Activated CD8-positive, alpha-beta T cell treated with anti-CD3 and anti-CD28 coated beads, Interleukin-2, amount 10 ng/mL, durations not matched to agents 7 days and 5 days (primary cell): ENCODE data around the gene COA1. TPM values are rescaled to one million over a fixed set of nuclear protein-coding genes. Genes with fewer than 3 reads are reported as not detected.
"Not testable (repeated sequence)": the region's sequence is repeated elsewhere in the genome, so short reads cannot be mapped to it uniquely, and the experiment has no call there.

ENCODE experiments used
- ATAC-seq: fragments of 150-1000 bp; cut with Tn5 transposase; one replicate; pipeline ENCODE4 v1.10.0; 2021; ENCODE audit warnings: moderate library complexity
- CTCF ChIA-PET: fragments of 350-600 bp; sonication (Branson Sonifier 250); formaldehyde crosslinking; loops from one replicate; lab custom pipeline; 2021; ENCODE audit warnings: antibody characterized with exemption; lab: Charles Lee
- POLR2A ChIA-PET: fragments of 350-600 bp; sonication (Branson Sonifier 250); formaldehyde crosslinking; loops from one replicate; lab custom pipeline; 2021; ENCODE audit warnings: antibody characterized with exemption; lab: Charles Lee
- DNase-seq: peaks from one replicate; pipeline ENCODE4 v3.0.0-alpha.2; 2020
- H3K27ac Mint-ChIP-seq: one replicate; pipeline ENCODE4 v1.8.0; 2021; ENCODE audit warnings: mild to moderate bottlenecking, mixed read lengths
- H3K27me3 Mint-ChIP-seq: one replicate; pipeline ENCODE4 v1.8.0; 2021; ENCODE audit warnings: low read depth, mixed read lengths
- H3K36me3 Mint-ChIP-seq: one replicate; pipeline ENCODE4 v1.8.0; 2021; ENCODE audit warnings: low read depth, mixed read lengths
- H3K4me1 Mint-ChIP-seq: one replicate; pipeline ENCODE4 v1.8.0; 2021; ENCODE audit warnings: low read depth, mixed read lengths
- H3K4me3 Mint-ChIP-seq: one replicate; pipeline ENCODE4 v1.8.0; 2021; ENCODE audit warnings: mild to moderate bottlenecking, mixed read lengths
- H3K9me3 Mint-ChIP-seq: one replicate; pipeline ENCODE4 v1.8.0; 2022; ENCODE audit warnings: mixed read lengths; ENCODE audit not compliant: insufficient read depth
- total RNA-seq, 2 experiments: library from RNA; stranded (reverse); gene quantifications; one replicate each; pipeline ENCODE4 v1.2.3, GENCODE V29; 2021

COA1 gene
- total RNA-seq, 2 experiments from 2014 or later, result 52.0 to 52.7 TPM

GRCh38 chr7:43737467-43738127 lies 8.3 kb upstream of the COA1 start:
- POLR2A ChIA-PET, result no interaction called here

GRCh38 chr7:43735802-43736603 lies 6.7 kb upstream of the COA1 start:
- Mint-ChIP-seq H3K4me3 (no peak overlapping the region), H3K27me3 (peaks cover 3% of the 10 kb centered on the region), H3K9me3 (no peaks in the 10 kb centered on the region), H3K4me1 (peaks cover 1% of the 10 kb centered on the region), H3K27ac (no peak overlapping the region), H3K36me3 (no peaks in the 10 kb centered on the region)
- ChIA-PET CTCF (interaction anchor here (0.6 to 2.4 kb wide), 5 partner anchors 9 to 296 kb away, joined by 3 to 15 read pairs (median 3); partner anchors contain the start of gene STK17A), POLR2A (no interaction called here)
- DNase-seq, result no peak
- ATAC-seq, result no peak

More at GRCh38 chr7:43737467-43738127, 8.3 kb upstream of the COA1 start:
- DNase-seq (no peak), ATAC-seq (no peak)
- Mint-ChIP-seq H3K27me3 (no peaks in the 10 kb centered on the region), H3K27ac (no peak overlapping the region), H3K9me3 (no peaks in the 10 kb centered on the region), H3K36me3 (no peaks in the 10 kb centered on the region), H3K4me1 (peaks cover 1% of the 10 kb centered on the region), H3K4me3 (no peak overlapping the region)
- CTCF ChIA-PET, result interaction anchor here (0.7 to 2.4 kb wide), 3 partner anchors 8 to 101 kb away, joined by 3 to 15 read pairs (median 3); no protein-coding TSS in a partner anchor

GRCh38 chr7:43735403-43735801 lies 6.1 kb upstream of the COA1 start:
- Mint-ChIP-seq H3K27me3 (peaks cover 3% of the 10 kb centered on the region), H3K36me3 (no peaks in the 10 kb centered on the region), H3K9me3 (no peaks in the 10 kb centered on the region), H3K4me3 (no peak overlapping the region), H3K4me1 (peaks cover 2% of the 10 kb centered on the region), H3K27ac (no peak overlapping the region)
- no peak for ATAC-seq
- ChIA-PET POLR2A (no interaction called here), CTCF (interaction anchor here (1.0 to 1.4 kb wide), 3 partner anchors 10 to 152 kb away, joined by 3 to 4 read pairs (median 3); partner anchors contain the start of gene STK17A)
- DNase-seq, result no peak

DNA sequence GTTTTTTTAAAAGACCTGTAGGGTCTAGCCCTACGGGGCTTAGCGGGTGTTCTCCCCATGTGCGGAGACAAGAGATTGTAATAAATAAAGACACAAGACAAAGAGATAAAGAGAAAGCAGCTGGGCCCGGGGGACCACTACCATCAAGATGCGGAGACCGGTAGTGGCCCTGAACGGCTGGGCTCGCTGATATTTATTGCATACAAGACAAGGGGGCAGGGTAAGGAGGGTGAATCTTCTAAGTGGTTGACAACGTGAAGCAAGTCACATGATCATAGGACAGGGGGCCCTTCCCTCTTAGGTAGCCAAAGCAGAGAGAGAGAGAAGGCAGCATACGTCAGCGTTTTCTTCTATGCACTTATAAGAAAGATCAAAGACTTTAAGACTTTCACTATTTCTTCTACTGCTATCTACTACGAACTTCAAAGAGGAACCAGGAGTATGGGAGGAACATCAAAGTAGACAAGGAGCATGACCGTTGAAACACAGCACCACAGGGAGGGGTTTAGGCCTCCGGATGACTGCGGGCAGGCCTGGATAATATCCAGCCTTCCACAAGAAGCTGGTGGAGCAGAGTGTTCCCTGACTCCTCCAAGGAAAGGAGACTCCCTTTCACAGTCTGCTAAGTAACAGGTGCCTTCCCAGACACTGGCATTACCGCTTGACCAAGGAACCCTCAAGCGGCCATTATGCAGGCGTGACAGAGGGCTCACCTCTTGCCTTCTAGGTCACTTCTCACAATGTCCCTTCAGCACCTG lies 5.4 kb upstream of the COA1 start:
- POLR2A ChIA-PET, DNase-seq, H3K9me3 Mint-ChIP-seq, H3K4me3 Mint-ChIP-seq, H3K4me1 Mint-ChIP-seq, ATAC-seq, H3K36me3 Mint-ChIP-seq, H3K27me3 Mint-ChIP-seq, H3K27ac Mint-ChIP-seq: not testable (repeated sequence)
- CTCF ChIA-PET, result interaction anchor here (0.9 to 1.0 kb wide), 2 partner anchors 11 to 154 kb away, joined by 3 read pairs; no protein-coding TSS in a partner anchor

DNA sequence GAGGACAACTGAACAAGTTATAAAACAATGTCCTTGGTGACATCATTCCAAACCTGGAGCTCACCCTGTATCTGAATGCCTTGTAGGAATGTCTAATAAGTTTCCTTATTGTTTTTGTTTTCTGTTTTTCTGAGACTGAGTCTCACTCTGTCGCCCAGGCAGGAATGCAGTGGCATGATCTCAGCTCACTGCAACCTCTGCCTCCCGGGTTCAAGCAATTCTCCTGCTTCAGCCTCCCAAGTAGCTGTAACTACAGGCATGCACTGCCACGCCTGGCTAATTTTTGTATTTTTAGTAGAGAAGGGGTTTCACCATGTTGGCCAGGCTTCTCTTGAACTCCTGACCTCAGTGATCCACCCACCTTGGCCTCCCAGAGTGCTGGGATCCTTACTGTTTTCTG lies 2.2 kb upstream of the COA1 start:
- H3K4me3 Mint-ChIP-seq, H3K27ac Mint-ChIP-seq, H3K9me3 Mint-ChIP-seq, H3K27me3 Mint-ChIP-seq, POLR2A ChIA-PET, ATAC-seq, DNase-seq: not testable (repeated sequence)
- CTCF ChIA-PET, result interaction anchor here (1.3 to 2.8 kb wide), 3 partner anchors 13 to 148 kb away, joined by 3 to 25 read pairs (median 4); partner anchors contain the start of gene STK17A
- peaks cover 10% of the 10 kb centered on the region for H3K36me3 Mint-ChIP-seq
- H3K4me1 Mint-ChIP-seq, result peaks cover 31% of the 10 kb centered on the region

DNA sequence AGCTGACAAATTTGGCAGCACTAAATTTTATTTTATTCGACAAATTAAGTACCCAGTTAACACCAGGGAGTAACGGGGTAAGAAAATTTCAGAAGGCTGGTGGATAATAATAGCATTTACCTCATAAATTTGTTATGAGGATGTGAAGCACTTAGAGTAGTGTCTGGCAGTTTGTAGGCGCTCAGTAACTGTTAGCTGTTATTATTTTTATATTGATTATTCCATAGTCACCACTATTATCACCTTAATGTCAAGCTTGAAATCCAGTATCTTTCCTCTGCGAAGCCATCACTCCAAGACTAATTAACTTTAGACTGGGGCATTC lies 563 bp upstream of the COA1 start:
- Mint-ChIP-seq H3K27me3 (peaks cover 3% of the 10 kb centered on the region), H3K9me3 (no peaks in the 10 kb centered on the region), H3K4me3 (peak overlapping the region; percentile 93), H3K4me1 (peaks cover 35% of the 10 kb centered on the region), H3K27ac (peak overlapping the region; percentile 84), H3K36me3 (peaks cover 14% of the 10 kb centered on the region)
- CTCF ChIA-PET, result interaction anchor here (0.9 to 3.1 kb wide), 9 partner anchors 9 to 147 kb away, joined by 3 to 34 read pairs (median 7); partner anchors contain the start of gene STK17A
- no peak for ATAC-seq
- POLR2A ChIA-PET, result interaction anchor here (0.9 to 1.9 kb wide), 6 partner anchors 20 to 147 kb away, joined by 3 to 12 read pairs (median 4); partner anchors contain the start of gene STK17A
- DNase-seq, result no peak

DNA sequence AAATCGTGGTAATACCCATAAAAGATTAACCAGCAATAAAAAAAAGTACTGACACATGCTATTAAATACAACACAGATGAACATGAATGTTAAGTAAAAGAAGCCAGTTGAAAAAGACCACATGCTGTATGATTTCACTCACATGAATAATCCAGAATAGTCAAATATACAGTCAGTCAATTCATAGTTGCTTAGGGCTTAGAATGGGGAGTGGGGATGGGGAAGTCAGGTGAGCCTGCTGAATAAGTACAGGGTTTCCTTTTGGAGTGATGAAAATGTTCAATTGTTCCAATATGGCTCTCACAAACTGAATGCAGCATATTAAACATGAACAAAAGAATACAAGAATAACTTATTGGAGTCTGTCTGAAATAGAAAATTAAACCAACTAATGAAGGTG lies 1.8 kb downstream of the COA1 start:
- ATAC-seq (no peak), DNase-seq (no peak)
- peaks cover 3% of the 10 kb centered on the region for H3K27me3 Mint-ChIP-seq
- H3K9me3 Mint-ChIP-seq, result no peaks in the 10 kb centered on the region
- peaks cover 43% of the 10 kb centered on the region for H3K4me1 Mint-ChIP-seq
- ChIA-PET POLR2A (no interaction called here), CTCF (interaction anchor here (1.3 to 2.0 kb wide), 2 partner anchors 112 to 145 kb away, joined by 3 to 10 read pairs; partner anchors contain the start of gene STK17A)
- peaks cover 19% of the 10 kb centered on the region for H3K36me3 Mint-ChIP-seq
- peak overlapping the region; percentile 40 for H3K4me3 Mint-ChIP-seq
- H3K27ac Mint-ChIP-seq, result no peak overlapping the region

DNA sequence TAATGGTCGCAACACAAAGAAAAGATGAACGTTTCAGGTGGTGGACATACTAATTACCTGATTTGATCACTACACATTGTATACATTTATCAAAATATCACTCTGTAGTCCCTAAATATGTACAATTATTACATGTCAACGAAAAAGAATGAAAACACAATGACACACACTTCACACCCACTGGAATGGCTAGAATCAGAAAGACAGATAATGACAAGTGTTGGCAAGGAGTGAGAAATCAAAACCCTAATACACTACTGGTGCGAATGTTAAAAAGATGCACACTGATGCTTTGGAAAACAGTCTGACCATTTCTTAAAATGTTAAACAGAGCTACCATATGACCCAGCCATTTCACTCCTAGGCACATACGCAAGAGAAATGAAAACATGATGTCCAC lies 2.3 kb downstream of the COA1 start:
- ChIA-PET CTCF (interaction anchor here (1.3 to 2.0 kb wide), 2 partner anchors 112 to 144 kb away, joined by 3 to 10 read pairs; partner anchors contain the start of gene STK17A), POLR2A (no interaction called here)
- no peak overlapping the region for H3K4me3 Mint-ChIP-seq
- H3K27ac Mint-ChIP-seq, result no peak overlapping the region
- ATAC-seq (no peak), DNase-seq (no peak)
- peaks cover 43% of the 10 kb centered on the region for H3K4me1 Mint-ChIP-seq
- H3K36me3 Mint-ChIP-seq, result peaks cover 19% of the 10 kb centered on the region
- H3K27me3 Mint-ChIP-seq, result peaks cover 3% of the 10 kb centered on the region
- no peaks in the 10 kb centered on the region for H3K9me3 Mint-ChIP-seq

DNA sequence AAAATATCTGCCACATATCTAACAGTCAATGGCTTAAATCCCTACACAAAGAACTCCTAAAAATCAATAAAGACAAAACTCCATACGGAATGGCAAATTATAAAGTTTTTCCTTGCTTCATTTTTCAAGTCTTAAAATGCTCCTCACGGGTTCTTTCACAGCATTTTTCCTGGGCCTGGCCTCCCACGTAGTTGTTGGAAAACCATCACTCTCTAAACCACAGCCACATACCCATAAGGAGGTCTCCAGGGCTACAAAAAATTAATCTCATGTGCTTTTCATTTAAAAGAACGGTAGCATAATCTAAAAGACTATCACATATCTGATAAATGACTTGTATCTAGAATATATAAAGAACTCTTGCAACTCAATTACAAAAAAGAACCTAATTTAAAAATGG lies 2.9 kb downstream of the COA1 start:
- ATAC-seq (no peak), DNase-seq (no peak)
- POLR2A ChIA-PET, result no interaction called here
- CTCF ChIA-PET, result interaction anchor here (1.3 to 2.0 kb wide), 2 partner anchors 113 to 144 kb away, joined by 3 to 10 read pairs; partner anchors contain the start of gene STK17A
- Mint-ChIP-seq H3K4me3 (no peak overlapping the region), H3K4me1 (peaks cover 43% of the 10 kb centered on the region), H3K36me3 (peaks cover 19% of the 10 kb centered on the region), H3K27me3 (peaks cover 3% of the 10 kb centered on the region), H3K27ac (no peak overlapping the region), H3K9me3 (no peaks in the 10 kb centered on the region)

- no peak for ATAC-seq
- H3K4me3 Mint-ChIP-seq, result no peak overlapping the region
- no peaks in the 10 kb centered on the region for H3K9me3 Mint-ChIP-seq
- H3K27ac Mint-ChIP-seq, result no peak overlapping the region
- ChIA-PET CTCF (interaction anchor here (0.7 kb wide), 1 partner anchor 114 kb away, joined by 3 read pairs; no protein-coding TSS in a partner anchor), POLR2A (interaction anchor here (1.3 kb wide), 1 partner anchor 142 kb away, joined by 3 read pairs; the partner anchor contains the start of gene STK17A)
- H3K36me3 Mint-ChIP-seq, result peaks cover 22% of the 10 kb centered on the region
- peaks cover 49% of the 10 kb centered on the region for H3K4me1 Mint-ChIP-seq
- H3K27me3 Mint-ChIP-seq, result no peaks in the 10 kb centered on the region
- no peak for DNase-seq
Observed at GRCh38 chr7:43725251-43725650, 4.1 kb downstream of the COA1 start.

DNA sequence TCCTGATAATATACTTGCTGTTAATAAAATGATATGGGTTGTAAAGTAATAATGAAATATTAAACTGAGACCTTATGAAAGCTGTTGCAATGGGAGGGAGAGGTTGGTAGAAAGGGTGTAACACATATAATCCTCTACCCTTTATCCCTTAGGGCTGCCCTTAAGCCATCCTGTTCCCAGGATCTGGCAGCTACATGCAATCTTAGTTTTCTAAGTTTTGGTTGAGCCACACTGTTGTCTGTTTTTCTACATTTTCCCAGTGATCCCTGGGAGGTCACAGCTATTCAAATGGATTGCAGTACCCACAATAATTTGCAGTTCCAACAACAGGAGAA lies 6.3 kb downstream of the COA1 start:
- Mint-ChIP-seq H3K36me3 (peaks cover 27% of the 10 kb centered on the region), H3K9me3 (no peaks in the 10 kb centered on the region), H3K4me1 (peaks cover 41% of the 10 kb centered on the region), H3K27ac (no peak overlapping the region), H3K27me3 (no peaks in the 10 kb centered on the region), H3K4me3 (no peak overlapping the region)
- CTCF ChIA-PET, result interaction anchor here (0.9 to 7.4 kb wide), 4 partner anchors 23 to 140 kb away, joined by 4 to 154 read pairs (median 12); partner anchors contain the start of genes BLVRA and STK17A
- ATAC-seq (no peak), DNase-seq (no peak)
- POLR2A ChIA-PET, result interaction anchor here (3.8 kb wide), 1 partner anchor 140 kb away, joined by 15 read pairs; the partner anchor contains the start of gene STK17A
